KOPT-K1 (cell line): ENCODE measurements around the gene MED10.
A peak's percentile ranks its signal among the peaks of the same experiment; 100 is the strongest.
"Not testable (repeated sequence)": the region's sequence is repeated elsewhere in the genome, so short reads cannot be mapped to it uniquely, and the experiment has no call there.

Experiments
- H3K27ac ChIP-seq: fragments of 200-600 bp; sonication (generic); 2 replicates; pipeline ENCODE4 v1.5.1; 2016; ENCODE audit warnings: antibody characterized with exemption, mild to moderate bottlenecking, low read depth, low read length; ENCODE audit not compliant: poor library complexity, severe bottlenecking
- H3K36me3 ChIP-seq: fragments of 200-600 bp; sonication (generic); 2 replicates; pipeline ENCODE4 v1.5.1; 2017; ENCODE audit warnings: antibody characterized with exemption, mild to moderate bottlenecking, low read length, moderate library complexity; ENCODE audit not compliant: insufficient read depth
- H3K9me3 ChIP-seq: fragments of 200-600 bp; sonication (generic); 2 replicates; pipeline ENCODE4 v1.5.1; 2017; ENCODE audit warnings: antibody characterized with exemption, low read length, mild to moderate bottlenecking; ENCODE audit not compliant: insufficient read depth, poor library complexity, severe bottlenecking

The MED10 gene

DNA sequence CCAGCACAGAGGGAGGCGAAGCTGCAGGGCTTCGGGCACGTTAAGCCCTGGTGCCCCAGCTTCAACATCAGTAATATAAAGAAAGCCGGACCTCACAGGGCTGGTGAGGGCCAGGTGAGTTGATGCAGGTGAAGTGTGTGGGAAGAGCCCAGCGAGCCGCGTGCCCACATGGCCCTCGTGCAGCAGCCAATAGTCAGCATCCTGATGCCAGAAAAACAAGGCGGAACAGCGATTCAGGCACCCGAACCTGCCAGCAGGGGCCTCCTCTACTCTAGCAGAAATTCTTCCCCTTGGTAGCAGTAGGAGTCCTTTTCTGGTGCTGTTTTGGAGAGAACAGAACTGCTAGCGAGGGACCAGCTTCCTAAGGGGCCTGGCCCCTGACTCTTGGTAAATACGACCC is 7.8 kb downstream of the MED10 start:
- Histone ChIP-seq H3K9me3 (no peaks in the 10 kb centered on the region), H3K36me3 (peaks cover 90% of the 10 kb centered on the region), H3K27ac (no peak overlapping the region)

DNA sequence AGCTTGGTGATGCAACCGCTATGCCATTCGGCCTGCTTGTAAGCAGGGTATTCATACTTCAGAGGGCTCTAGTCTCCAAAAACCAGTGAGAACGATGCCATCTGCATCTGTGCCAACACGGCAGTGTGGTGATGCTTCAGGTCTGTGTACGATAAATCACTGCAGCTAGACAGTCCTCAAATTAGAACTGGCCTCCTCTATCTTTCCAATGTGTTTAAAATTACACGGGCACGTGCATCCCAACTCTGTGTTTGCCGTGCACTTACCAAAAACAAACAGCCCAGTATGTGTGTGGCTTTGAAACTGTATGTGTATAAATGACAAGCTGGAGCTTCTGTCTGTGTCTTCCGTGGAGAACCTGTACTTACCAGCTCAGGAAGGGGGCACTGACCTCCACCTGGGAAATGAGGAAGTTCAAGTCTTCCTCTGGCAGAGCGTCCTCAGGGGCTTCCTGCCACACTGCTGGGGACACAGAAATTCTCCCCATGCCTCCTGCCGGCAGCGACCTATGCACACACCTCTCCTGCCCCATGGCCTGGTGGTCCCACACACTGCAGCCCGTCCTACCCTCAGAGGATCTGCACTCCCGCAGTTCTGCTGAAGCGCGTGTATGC is 12.3 kb downstream of the MED10 start:
- H3K27ac ChIP-seq = no peak overlapping the region
- H3K9me3 ChIP-seq = no peaks in the 10 kb centered on the region
- peaks cover 59% of the 10 kb centered on the region for H3K36me3 ChIP-seq

DNA sequence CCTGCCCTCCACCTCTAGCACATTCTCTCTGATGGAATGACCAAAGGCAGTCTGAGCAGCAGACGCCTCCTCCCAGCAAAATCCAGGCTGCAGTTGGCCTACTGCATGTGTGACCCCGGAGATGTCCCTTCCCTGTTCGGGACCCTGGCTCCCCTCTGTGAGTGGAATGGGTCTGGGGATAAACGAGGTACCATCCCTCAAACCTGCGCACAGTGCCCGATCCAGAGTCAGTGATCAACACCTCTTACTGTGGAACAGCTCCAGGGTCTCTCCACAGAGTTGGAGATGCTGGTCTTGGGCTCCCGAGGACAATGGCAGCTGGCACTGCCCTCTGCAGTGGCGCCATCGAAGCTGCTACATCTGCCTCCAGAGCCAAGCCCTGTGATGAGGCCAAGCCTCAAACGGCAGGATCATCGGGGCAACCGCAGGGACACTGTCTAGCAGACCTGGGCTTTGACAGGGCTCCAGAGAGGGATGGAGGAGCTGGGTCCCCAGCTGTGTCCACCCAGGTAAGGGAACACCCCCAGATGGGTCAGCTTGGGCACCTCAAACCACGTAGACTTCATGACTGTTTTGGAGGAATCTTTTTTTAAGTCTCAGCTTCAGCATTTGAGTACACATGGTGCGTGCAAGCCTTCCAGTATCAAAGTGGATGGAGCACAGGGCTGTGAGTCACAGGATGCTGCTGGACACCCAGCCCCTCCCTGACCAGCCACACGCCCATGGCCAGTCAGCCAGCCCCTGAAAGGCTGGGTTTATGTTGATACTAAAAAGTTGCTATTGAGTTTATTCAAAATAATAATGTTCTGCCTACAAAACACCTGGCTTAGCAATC is 13.0 kb downstream of the MED10 start:
- H3K36me3 ChIP-seq = peaks cover 52% of the 10 kb centered on the region
- no peak overlapping the region for H3K27ac ChIP-seq
- H3K9me3 ChIP-seq = no peaks in the 10 kb centered on the region

DNA sequence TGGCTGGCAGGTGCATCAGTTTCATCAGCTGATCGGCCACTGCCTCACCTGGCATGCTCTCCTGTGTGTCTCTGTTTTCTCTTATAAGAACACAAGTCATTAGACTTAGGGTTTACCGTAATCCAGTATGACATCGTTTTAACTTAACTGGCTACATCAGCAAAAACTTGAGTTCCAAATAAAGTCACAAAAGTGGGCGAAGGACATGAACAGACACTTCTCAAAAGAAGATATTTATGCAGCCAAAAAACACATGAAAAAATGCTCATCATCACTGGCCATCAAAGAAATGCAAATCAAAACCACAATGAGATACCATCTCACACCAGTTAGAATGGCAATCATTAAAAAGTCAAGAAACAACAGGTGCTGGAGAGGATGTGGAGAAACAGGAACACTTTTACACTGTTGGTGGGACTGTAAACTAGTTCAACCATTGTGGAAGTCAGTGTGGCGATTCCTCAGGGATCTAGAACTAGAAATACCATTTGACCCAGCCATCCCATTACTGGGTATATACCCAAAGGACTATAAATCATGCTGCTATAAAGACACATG is 14.8 kb downstream of the MED10 start:
- H3K36me3 ChIP-seq = peaks cover 33% of the 10 kb centered on the region
- H3K27ac ChIP-seq, H3K9me3 ChIP-seq: not testable (repeated sequence)

DNA sequence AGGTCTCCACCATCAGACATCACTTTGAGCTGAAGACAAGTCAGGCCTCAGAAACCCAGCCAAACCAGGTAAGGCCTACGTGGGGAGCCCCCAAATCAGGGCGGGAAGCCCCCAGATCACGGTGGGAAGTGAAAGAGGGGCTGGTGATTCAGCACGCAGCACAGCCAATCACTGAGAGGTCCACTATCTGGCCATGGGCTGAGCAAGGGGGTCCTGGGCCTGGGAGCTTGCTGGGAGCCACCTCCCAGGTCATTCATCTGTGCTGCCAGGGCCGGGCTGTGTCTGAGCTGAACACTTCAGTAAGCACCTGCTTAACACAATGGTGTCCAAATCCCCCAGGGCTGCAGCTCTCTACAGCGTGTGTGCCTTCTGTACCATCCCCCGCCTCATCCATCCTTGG is 15.5 kb downstream of the MED10 start:
- no peaks in the 10 kb centered on the region for H3K9me3 ChIP-seq
- peaks cover 30% of the 10 kb centered on the region for H3K36me3 ChIP-seq
- no peak overlapping the region for H3K27ac ChIP-seq

DNA sequence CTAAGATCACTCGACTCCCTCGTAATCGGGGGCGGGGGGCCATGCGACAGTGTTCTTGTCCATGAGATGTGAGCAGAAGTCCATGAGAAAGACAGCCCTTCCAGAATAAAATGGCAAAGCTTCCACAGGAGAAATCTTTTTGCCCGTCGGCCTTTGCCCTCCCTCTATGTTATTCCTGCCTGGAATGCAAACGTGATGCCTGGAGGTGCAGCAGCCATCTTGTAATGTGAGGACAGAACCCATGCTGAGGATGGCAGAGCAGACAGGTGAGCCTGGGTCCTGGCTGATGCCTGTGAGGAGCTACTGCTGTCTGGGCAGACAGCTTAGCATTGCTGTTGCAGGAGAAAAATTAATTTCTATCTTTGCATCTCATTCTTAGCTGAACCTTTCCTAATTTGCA is 17.2 kb downstream of the MED10 start:
- H3K27ac ChIP-seq = peak overlapping the region; percentile 65
- no peaks in the 10 kb centered on the region for H3K9me3 ChIP-seq
- peaks cover 14% of the 10 kb centered on the region; the same call in 1 of the 2 replicates for H3K36me3 ChIP-seq

DNA sequence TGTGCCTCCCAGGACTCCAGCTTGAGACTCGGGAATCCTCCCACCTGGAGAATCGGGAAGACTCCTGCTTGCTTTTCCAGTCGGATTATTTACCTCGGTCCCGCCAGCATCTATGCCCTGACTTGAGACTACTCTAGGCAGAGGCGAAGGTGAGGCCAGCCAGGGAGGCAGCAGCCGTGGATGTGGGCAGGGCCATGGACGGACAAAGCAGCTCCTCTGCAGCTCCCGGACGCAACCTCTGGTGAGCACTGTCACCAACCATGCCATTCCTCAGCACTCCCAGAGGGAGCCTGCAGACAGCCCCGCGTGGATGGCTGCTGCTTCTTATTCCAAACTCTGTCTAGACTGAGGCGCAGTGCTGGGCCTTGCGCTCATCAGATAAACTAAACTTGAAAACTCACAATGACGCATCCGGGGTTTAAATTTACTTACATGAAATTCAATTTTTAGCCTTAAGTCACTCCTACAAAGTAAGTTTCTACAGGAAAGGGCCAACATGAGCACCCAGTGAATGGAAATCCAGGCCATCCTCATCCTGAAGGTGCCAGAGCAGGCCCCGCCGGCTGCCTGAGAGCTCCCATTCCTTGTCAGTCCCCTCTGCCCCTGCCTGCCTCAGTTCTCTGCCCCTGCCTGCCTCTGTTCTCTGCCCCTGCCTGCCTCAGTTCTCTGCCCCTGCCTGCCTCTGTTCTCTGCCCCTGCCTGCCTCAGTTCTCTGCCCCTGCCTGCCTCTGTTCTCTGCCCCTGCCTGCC is 17.8 kb downstream of the MED10 start:
- Histone ChIP-seq H3K27ac (peak overlapping the region; percentile 65), H3K9me3 (no peaks in the 10 kb centered on the region)

DNA sequence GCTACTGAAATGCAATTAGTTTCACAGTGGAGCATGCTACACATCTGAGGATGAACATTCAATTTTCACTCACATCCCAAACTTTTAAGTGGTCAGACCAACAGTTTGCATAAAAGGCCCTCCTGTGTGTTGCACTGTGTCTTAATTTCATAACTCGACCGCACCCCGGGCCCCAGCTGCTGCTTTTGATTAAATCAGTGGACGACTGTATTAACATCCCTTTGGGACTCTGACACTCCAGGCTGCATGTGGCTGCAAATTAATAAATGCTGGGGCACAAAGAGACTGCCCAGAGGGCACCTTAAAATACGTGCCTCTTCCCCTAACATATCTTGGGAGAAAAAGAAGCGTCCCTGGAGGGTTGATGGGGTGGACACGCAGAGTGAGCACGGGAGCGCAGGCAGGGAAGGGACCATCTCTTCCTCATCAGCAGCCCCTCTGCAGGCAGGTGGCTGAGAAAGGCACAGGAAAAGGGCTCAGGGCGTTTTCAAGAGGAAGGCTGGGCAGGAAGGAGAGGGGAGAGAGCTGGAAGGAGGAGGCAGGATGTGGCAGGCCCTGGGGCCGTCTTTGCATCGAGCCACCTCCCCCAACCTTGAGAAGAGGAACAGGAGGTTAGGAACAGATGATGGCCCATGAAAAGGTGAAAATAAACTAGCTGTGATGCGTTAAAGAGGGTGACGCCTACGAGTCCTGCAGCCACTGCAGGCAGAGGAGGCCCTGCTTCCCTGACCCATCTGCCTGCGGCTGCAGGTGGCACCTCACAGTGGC is 18.6 kb downstream of the MED10 start:
- Histone ChIP-seq H3K36me3 (0 out of 2 replicates have a peak, but pooled peaks cover 7% of the 10 kb centered on the region), H3K9me3 (no peaks in the 10 kb centered on the region), H3K27ac (peak overlapping the region; percentile 65)

More for the DNA sequence above, 17.8 kb downstream of the MED10 start:
- peaks cover 13% of the 10 kb centered on the region; the same call in 1 of the 2 replicates for H3K36me3 ChIP-seq

DNA sequence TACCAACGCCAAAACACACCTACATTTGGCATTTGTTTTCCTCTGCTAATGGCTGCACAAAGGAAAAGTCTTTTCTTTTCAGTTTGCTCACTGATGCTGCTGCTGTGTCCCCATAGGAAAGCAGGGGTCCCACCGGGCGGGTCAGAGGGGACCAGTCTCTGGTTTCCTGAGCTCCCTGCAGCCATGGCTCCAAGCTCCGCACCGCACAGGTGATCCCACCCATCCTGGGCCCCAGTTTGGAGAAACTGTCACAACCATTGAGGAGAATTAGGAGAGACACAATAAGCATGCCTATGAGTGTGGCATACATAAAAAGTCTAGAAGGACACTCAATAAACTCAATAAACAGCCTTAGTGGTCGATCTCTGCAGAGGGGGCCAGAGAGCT is 19.9 kb downstream of the MED10 start:
- Histone ChIP-seq H3K27ac (no peak overlapping the region), H3K36me3 (0 out of 2 replicates have a peak, but pooled peaks cover 7% of the 10 kb centered on the region), H3K9me3 (no peaks in the 10 kb centered on the region)

DNA sequence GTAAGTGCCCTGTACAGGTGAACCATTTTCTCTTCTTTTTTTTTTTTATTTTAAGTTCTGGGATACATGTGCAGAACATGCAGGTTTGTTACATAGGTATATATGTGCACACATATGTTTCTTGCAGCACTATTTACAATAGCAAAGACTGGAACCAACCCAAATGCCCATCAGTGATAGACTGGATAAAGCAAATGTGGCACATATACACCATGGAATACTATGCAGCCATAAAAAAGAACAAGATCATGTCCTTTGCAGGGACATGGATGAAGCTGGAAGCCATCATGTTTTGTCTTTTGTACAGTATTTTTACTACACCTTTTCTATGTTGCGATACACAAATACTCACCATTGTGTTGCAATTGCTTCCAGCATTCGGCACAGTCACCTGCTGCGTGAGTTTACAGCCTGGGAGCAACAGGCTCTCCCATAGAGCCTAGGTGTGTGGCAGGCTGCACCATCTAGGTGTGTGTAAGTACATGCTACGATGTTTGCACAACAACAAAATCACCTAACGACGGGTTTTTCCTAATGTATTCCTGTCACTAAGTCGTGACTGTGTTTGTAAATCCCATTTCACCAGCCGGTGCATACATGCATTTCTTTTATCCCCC is 20.4 kb downstream of the MED10 start:
- H3K9me3 ChIP-seq, H3K27ac ChIP-seq, H3K36me3 ChIP-seq: not testable (repeated sequence)

DNA sequence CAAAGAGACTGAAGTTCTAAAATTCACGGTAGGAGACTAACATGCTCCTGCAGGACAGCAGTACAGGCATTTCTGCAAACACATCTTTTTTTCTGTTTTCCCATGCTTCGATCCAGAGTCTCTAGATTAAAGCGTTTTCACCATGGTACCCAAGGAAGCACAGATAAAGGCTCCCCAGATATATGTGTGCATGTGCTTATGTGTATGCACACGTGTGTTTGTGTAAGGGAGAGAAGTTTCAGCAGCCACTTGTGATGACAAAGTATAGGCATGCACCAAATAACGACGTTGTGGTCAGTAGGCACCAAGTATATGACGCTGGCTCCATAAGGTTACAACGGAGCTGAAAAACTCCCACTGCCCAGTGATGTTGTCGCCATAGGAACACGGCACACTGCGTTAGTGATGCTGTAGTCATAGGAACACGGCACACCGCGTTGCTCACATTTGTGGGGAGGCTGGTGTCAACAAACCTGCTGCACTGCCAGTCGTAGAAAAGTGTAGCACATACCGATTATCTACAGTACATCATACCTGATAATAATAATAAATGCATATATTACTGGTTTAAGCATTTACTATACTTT is 21.7 kb downstream of the MED10 start:
- Histone ChIP-seq H3K27ac (no peak overlapping the region), H3K9me3 (no peaks in the 10 kb centered on the region)

DNA sequence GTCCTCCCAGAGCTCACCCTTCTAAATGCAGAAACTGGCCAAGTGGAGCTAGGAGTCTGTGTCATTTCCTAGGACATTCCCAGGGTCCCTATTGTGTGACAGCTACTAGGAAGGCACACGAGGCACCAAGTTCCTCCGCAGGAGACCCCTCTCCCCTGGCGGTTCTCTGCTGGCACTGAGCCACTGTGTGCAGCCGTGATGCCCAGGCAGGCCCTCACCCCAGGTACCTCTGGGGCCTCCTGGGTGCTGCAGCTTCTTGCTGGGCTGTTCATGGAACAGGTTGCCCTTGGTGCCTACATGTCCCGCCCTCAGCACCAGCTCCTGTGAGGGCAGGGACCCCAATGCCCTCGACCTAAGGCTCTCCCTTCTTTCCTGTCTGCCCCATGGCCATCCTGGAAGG is 23.1 kb downstream of the MED10 start:
- no peaks in the 10 kb centered on the region for H3K36me3 ChIP-seq

More for the DNA sequence above, 21.7 kb downstream of the MED10 start:
- H3K36me3 ChIP-seq = 0 out of 2 replicates have a peak, but pooled peaks cover 1% of the 10 kb centered on the region

DNA sequence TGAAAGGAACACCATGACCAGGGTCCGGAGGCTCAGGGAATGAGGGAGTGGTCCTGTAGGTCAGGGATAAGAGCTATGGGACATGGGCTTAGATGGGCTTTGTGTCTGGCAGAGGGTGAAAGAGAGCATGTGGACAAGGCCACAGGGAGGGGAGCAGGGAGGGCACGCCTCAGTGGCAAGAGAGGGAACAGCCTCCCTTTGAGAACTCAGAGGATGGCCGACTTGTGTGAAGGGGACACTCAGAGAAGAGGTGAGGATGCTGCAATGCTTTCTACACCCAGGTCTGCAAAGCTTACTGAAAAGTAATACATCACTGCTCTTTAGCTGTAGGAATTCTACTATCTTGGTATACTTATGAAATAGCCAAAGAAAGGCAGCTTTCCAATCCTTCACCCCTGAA is 23.5 kb downstream of the MED10 start:
- H3K36me3 ChIP-seq = no peaks in the 10 kb centered on the region
- H3K27ac ChIP-seq = no peak overlapping the region
- H3K9me3 ChIP-seq = no peaks in the 10 kb centered on the region

More for the DNA sequence above, 23.1 kb downstream of the MED10 start:
- H3K27ac ChIP-seq = no peak overlapping the region
- no peaks in the 10 kb centered on the region for H3K9me3 ChIP-seq
